COLO668 (cell line): ENCODE results near the gene AWAT2.

Experiments
- DNase-seq: peaks from one replicate; lab custom pipeline; 2025; ENCODE audit not compliant: unreplicated experiment; lab: John Stamatoyannopoulos, UW

The AWAT2 gene

GRCh38 chrX:70049925-70050324 is at the start of gene AWAT2:
AWAT2 (minus strand) TSS chrX:70049938; CDS start chrX:70049932, 6 bp downstream.
- DNase-seq = no peak

- no peak for DNase-seq
These were observed 46.3 kb upstream of the AWAT2 start for GRCh38 chrX:70096052-70096451.

- no peak for DNase-seq
These were observed 42.5 kb upstream of the AWAT2 start for GRCh38 chrX:70092247-70092646.

- DNase-seq = no peak
These were observed 40.0 kb upstream of the AWAT2 start for GRCh38 chrX:70089604-70090297.

GRCh38 chrX:70088751-70089150 is 39.0 kb upstream of the AWAT2 start:
- DNase-seq = no peak

- no peak for DNase-seq
These were observed 38.3 kb upstream of the AWAT2 start for GRCh38 chrX:70087857-70088630.

GRCh38 chrX:70084592-70085240 is 35.0 kb upstream of the AWAT2 start:
- DNase-seq = no peak

- no peak for DNase-seq
These were observed 33.0 kb upstream of the AWAT2 start for GRCh38 chrX:70082723-70083122.

- no peak for DNase-seq
These were observed 30.1 kb upstream of the AWAT2 start for GRCh38 chrX:70079870-70080269.

- DNase-seq = no peak
These were observed 29.6 kb upstream of the AWAT2 start for GRCh38 chrX:70079297-70079696.

- no peak for DNase-seq
These were observed 16.9 kb upstream of the AWAT2 start for GRCh38 chrX:70066646-70067045.

- no peak for DNase-seq
These were observed 13.3 kb upstream of the AWAT2 start for GRCh38 chrX:70062961-70063550.

GRCh38 chrX:70062076-70062475 is 12.3 kb upstream of the AWAT2 start, which contains the start of gene OTUD6A:
OTUD6A (plus strand) TSS chrX:70062457; CDS start chrX:70062525, 68 bp downstream.
- DNase-seq = no peak

- DNase-seq = no peak
These were observed 4.7 kb upstream of the AWAT2 start for GRCh38 chrX:70054391-70054790.

- DNase-seq = no peak
These were observed 3.3 kb upstream of the AWAT2 start for GRCh38 chrX:70052895-70053615.

GRCh38 chrX:70049406-70049805 is 332 bp downstream of the AWAT2 start:
- no peak for DNase-seq

GRCh38 chrX:70046978-70047377 is 2.8 kb downstream of the AWAT2 start:
- no peak for DNase-seq

- DNase-seq = no peak
These were observed 5.0 kb downstream of the AWAT2 start for GRCh38 chrX:70044541-70045245.

GRCh38 chrX:70043685-70044084 is 6.1 kb downstream of the AWAT2 start:
- DNase-seq = no peak
